Transverse colon (tissue), 4 donors: ENCODE measurements around the gene DDX47. TPM values are rescaled to one million over a fixed set of nuclear protein-coding genes. Genes with fewer than 3 reads are reported as not detected.
A peak's percentile ranks its signal among the peaks of the same experiment; 100 is the strongest.

ENCODE experiments used
- DNase-seq: peaks from one replicate; pipeline ENCODE4 v3.0.0-alpha.2; 2019
- H3K27ac ChIP-seq, 4 donors: fragments of 200-600 bp; sonication (generic); 2 replicates each; pipeline ENCODE4 v1.5.1; 2016 to 2018; ENCODE audit warnings: inconsistent platforms in 4 of 4
- H3K27me3 ChIP-seq: fragments of 200-600 bp; sonication (generic); 2 replicates; pipeline ENCODE4 v1.5.1; 2017; ENCODE audit warnings: inconsistent platforms
- H3K36me3 ChIP-seq, 4 donors: fragments of 200-600 bp; sonication (generic); 2 replicates each; pipeline ENCODE4 v1.5.1; 2017 to 2019; ENCODE audit warnings: inconsistent platforms in 4 of 4
- H3K4me1 ChIP-seq, 4 donors: fragments of 200-600 bp; sonication (generic); 2 replicates each; pipeline ENCODE4 v1.5.1; 2017 to 2020; ENCODE audit warnings: inconsistent platforms in 4 of 4
- H3K4me3 ChIP-seq, 4 donors: fragments of 200-600 bp; sonication (generic); 1 replicate in 1 of 4; 2 replicates in 3 of 4; pipeline versions ENCODE4 v1.5.1 to v1.6.1; 2017 to 2019; ENCODE audit warnings: inconsistent platforms in 4 of 4
- H3K9me3 ChIP-seq, 2 donors: fragments of 200-600 bp; sonication (generic); 2 replicates each; pipeline ENCODE4 v1.5.1; 2017 to 2019; ENCODE audit warnings: inconsistent platforms in 2 of 2
- CTCF ChIP-seq, 5 experiments: fragments of 200-600 bp in 3 of 5; fragments of 450-650 bp in 2 of 5; sonication (generic) in 3 of 5; IDR thresholded peaks; 1 replicate in 2 of 5; 2 replicates in 3 of 5; pipeline ENCODE4 v1.5.1; 2016 to 2017; ENCODE audit warnings: antibody characterized with exemption in 5 of 5, inconsistent platforms in 3 of 5, mild to moderate bottlenecking in 2 of 5, moderate library complexity in 1 of 5
- EP300 ChIP-seq: sonication (generic); formaldehyde crosslinking; IDR thresholded peaks from one replicate; pipeline ENCODE4 v1.6.1; 2017; ENCODE audit warnings: antibody characterized with exemption, low read depth
- POLR2A ChIP-seq: fragments of 450-650 bp; IDR thresholded peaks from one replicate; pipeline ENCODE4 v1.6.1; 2016; ENCODE audit warnings: antibody characterized with exemption, mild to moderate bottlenecking, moderate library complexity
- POLR2AphosphoS5 ChIP-seq, 3 donors: sonication (generic); formaldehyde crosslinking; IDR thresholded peaks; one replicate each; pipeline ENCODE4 v1.6.1; 2016; ENCODE audit warnings: antibody characterized with exemption in 3 of 3
- WGBS, 2 donors: methylation state at CpG; one replicate each; pipeline ENCODE4 v1.1.5; 2018; ENCODE audit warnings: low coverage in 1 of 2; 5-methylcytosine and 5-hydroxymethylcytosine counted together
- in situ Hi-C, 4 donors: fragments of 200-750 bp; cut with MboI; loops; one replicate each; pipeline versions ENCODE4 v1.15.0 to v1.15.1; 2017; ENCODE audit warnings: low sequenced_read_pairs in 3 of 4, low pct_ligation_motif_present in 1 of 4, low pct_unique_long_range_greater_than_20kb in 1 of 4
- intact Hi-C: fragments of 100-400 bp; cut with DNase I; formaldehyde crosslinking; loops from one replicate; pipeline ENCODE4 v1.15.1; 2023; ENCODE audit warnings: low total_unique reads
- total RNA-seq, 4 donors: library from RNA; depleted of rRNA; stranded (reverse); fragments of >200 nt; gene quantifications; one replicate each; pipeline ENCODE4 v1.1.0, GENCODE V29; 2016

DDX47 gene
- total RNA-seq, 4 donors from 2014 or later = 22.1 to 47.8 (median 31.8) TPM

GRCh38 chr12:12784116-12784515, 29.0 kb upstream of the DDX47 start:
- Histone ChIP-seq H3K9me3 (no peaks in the 10 kb centered on the region), H3K36me3 (no peaks in the 10 kb centered on the region), H3K27me3 (no peaks in the 10 kb centered on the region), H3K4me1 (peaks cover 13 to 42% (median 34%) of the 10 kb centered on the region in 4 donors), H3K27ac (peak overlapping the region in 2 of 4 donors; percentile 36 to 48), H3K4me3 (no peak overlapping the region)
- in situ Hi-C loops (no loop called here), intact Hi-C loops (no loop called here)
- no peak for TF ChIP-seq CTCF (IDR thresholded peaks at IDR 0.05)
- TF ChIP-seq POLR2AphosphoS5 (IDR thresholded peaks at IDR 0.05) = no peak
- no peak for TF ChIP-seq EP300
- no peak for TF ChIP-seq POLR2A
- no peak for DNase-seq
- WGBS, 2 donors = 96% methylated on average over 2 of the region's 2 CpGs; no CpG with 5 or more reads in 1 of the 2 donors

DNA sequence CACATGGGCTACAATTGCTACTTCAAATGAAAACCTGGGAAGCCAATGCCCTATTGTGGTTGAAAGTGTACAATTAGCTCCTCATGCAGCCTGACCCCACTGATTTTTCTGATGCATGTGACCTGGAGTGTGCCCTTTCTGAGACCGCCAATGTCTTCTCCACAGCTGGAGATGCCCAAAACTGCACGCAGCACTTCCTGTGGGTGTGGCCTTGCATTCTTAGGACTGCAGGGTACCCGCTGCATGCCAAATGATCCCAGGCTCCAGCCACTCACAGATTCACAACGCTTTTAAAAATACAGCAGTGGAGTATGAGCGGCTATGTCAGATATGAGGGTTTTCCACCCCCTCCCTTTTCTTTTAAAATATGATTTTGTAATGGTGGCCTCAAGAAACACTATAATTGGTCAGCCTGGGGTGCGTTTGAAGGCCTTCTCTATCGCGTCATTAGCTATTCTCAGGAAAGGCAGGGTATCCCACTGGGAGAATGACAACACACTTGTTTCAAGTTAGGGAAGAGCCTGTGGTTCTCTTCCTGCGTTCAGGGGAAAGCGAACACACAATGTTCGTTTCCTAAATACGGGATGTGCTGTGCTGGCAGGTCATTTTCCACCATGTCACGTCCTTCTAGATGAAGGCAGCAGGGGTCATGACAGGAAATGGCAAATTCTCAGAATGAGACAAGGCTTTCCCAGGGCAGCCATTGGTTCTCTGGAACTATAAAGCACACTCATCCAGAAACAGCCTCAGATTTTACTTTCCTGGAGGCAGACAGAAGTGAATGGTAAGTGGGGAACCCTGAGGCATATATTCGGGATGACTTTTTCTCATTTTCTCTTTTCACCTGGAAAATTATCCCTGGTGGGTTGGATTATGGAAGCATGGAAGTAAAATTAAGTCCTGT, 28.0 kb upstream of the DDX47 start, which contains the start of gene APOLD1:
Gene APOLD1 (plus strand): TSS at position 749 of the 904 bp plus-strand sequence. CDS start 33 bp downstream, at position 782.
- Histone ChIP-seq H3K36me3 (no peaks in the 10 kb centered on the region), H3K4me3 (peak within 1 kb of the TSS; percentile 34 to 69 (median 50)), H3K27me3 (no peaks in the 10 kb centered on the region), H3K4me1 (peaks cover 14 to 34% (median 26%) of the 10 kb centered on the region in 4 donors), H3K27ac (peak within 1 kb of the TSS; percentile 87 to 97 (median 92)), H3K9me3 (no peaks in the 10 kb centered on the region)
- 80 to 85% methylated on average over 4 to 14 of the region's 14 CpGs for WGBS, 2 donors
- intact Hi-C loops = no loop called here
- no peak for DNase-seq
- in situ Hi-C loops = no loop called here
- TF ChIP-seq POLR2AphosphoS5 (IDR thresholded peaks at IDR 0.05) = peak; percentile 76 to 81 (median 79)
- peak; percentile 44 for TF ChIP-seq POLR2A
- TF ChIP-seq EP300 = peak; percentile 98
- TF ChIP-seq CTCF (IDR thresholded peaks at IDR 0.05) = no peak

DNA sequence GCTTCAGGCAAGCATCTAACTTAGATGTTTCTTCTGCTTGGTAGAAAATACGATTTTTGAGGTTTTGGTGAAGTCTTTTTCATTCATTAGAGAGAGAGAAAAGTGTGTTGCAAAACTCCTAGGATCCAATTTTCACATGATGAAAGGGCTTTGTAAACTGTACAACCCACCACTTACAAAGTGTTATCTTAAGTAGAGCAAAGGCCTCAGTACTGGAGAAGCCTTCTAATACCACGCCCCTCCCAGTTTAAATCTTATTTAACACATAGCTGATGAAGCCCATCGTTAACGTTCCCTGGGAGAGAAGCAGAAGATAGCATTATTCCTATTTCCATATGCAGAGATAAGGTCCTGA, 26.8 kb upstream of the DDX47 start:
- intact Hi-C loops = no loop called here

More for the DNA sequence above, 26.8 kb upstream of the DDX47 start:
- WGBS, 2 donors = 15 to 16% methylated on average over 4 of the region's 4 CpGs
- in situ Hi-C loops = no loop called here
- peak overlapping the region; percentile 34 to 69 (median 50) for H3K4me3 ChIP-seq
- no peaks in the 10 kb centered on the region for H3K36me3 ChIP-seq
- no peaks in the 10 kb centered on the region for H3K27me3 ChIP-seq
- TF ChIP-seq POLR2AphosphoS5 (IDR thresholded peaks at IDR 0.05) (no peak), CTCF (IDR thresholded peaks at IDR 0.05) (no peak), POLR2A (no peak), EP300 (no peak)
- peaks cover 14 to 34% (median 26%) of the 10 kb centered on the region in 4 donors for H3K4me1 ChIP-seq
- H3K27ac ChIP-seq = peak overlapping the region; percentile 87 to 97 (median 92)
- H3K9me3 ChIP-seq = no peaks in the 10 kb centered on the region
- DNase-seq = no peak
